ENCODE results near the gene SSBP4. TPM values are rescaled to one million over a fixed set of nuclear protein-coding genes. Genes with fewer than 3 reads are reported as not detected.

Gene SSBP4
- total and polyA plus RNA-seq, 9 of the 15 experiments (the other 6 are each of a cell fraction or from before 2014, with no cell fraction given) = 1.1 to 189 (median 39.0) TPM

GRCh38 chr19:18417250-18418028 lies 1.8 kb upstream of the SSBP4 start (continued):
- peak; percentile 74 for TF ChIP-seq THAP12 (CRISPR knock-in tag; IDR thresholded peaks at IDR 0.05)
- TF ChIP-seq TFE3 (CRISPR knock-in tag; IDR thresholded peaks at IDR 0.05) = no peak
- TF ChIP-seq MBD2 (IDR thresholded peaks at IDR 0.05; ENCODE audit: borderline replicate concordance, low read depth) = peak; percentile 33; the same call in 1 of the 2 replicates
- 0 out of 2 replicates have a peak, but pooled peaks have one; percentile 57 for TF ChIP-seq ZNF212 (CRISPR knock-in tag; IDR thresholded peaks at IDR 0.05)
- TF ChIP-seq KLF16 (IDR thresholded peaks at IDR 0.05) = no peak
- no peak for TF ChIP-seq PML (IDR thresholded peaks at IDR 0.05; ENCODE audit: low read length)
- TF ChIP-seq ZNF263 (CRISPR knock-in tag; IDR thresholded peaks at IDR 0.05; ENCODE audit: borderline replicate concordance) = no peak
- peak; percentile 84 for TF ChIP-seq GABPB1 (CRISPR knock-in tag; IDR thresholded peaks at IDR 0.05)
- TF ChIP-seq KDM4B (IDR thresholded peaks at IDR 0.05; ENCODE audit: borderline replicate concordance in 2 of 2, low read depth in 1 of 2) = peak in 1 of 2 experiments; percentile 92; a peak in 2 of 4 replicates
- TF ChIP-seq THRA (IDR thresholded peaks at IDR 0.05) = no peak
- no peak for TF ChIP-seq OTX1 (CRISPR knock-in tag; IDR thresholded peaks at IDR 0.05)
- no peak for TF ChIP-seq TAL1 (IDR thresholded peaks at IDR 0.05)
- TF ChIP-seq ZNF324 (CRISPR knock-in tag; IDR thresholded peaks at IDR 0.05) = no peak
- TF ChIP-seq CSDE1 (IDR thresholded peaks at IDR 0.05) = no peak
- peak; percentile 55; the same call in 1 of the 2 replicates for TF ChIP-seq DMBX1 (CRISPR knock-in tag; IDR thresholded peaks at IDR 0.05; ENCODE audit: borderline replicate concordance)
- TF ChIP-seq ZNF124 (CRISPR knock-in tag; IDR thresholded peaks at IDR 0.05) = no peak
- TF ChIP-seq MYC (IDR thresholded peaks at IDR 0.05; ENCODE audit: low read depth, low read length) = peak; percentile 18; the same call in 1 of the 2 replicates
- TF ChIP-seq MYC (CRISPR knock-in tag; IDR thresholded peaks at IDR 0.05; ENCODE audit: borderline replicate concordance, low read depth) = no peak; the same call in 1 of the 2 replicates
- TF ChIP-seq DDX20 (tag; IDR thresholded peaks at IDR 0.05; ENCODE audit: low read depth) = no peak
- no peak for TF ChIP-seq ASH1L (IDR thresholded peaks at IDR 0.05; ENCODE audit: borderline replicate concordance, low read depth, partially characterized antibody)
- no peak for TF ChIP-seq HDAC3 (IDR thresholded peaks at IDR 0.05; ENCODE audit: borderline replicate concordance, partially characterized antibody)
- TF ChIP-seq MCM5 (IDR thresholded peaks at IDR 0.05; ENCODE audit: low read depth) = no peak
- TF ChIP-seq ZNF408 (CRISPR knock-in tag; IDR thresholded peaks at IDR 0.05; ENCODE audit: low read depth) = no peak
- no peak for TF ChIP-seq SNIP1 (IDR thresholded peaks at IDR 0.05; ENCODE audit: low read depth)
- no peak for TF ChIP-seq FOXP1 (CRISPR knock-in tag; IDR thresholded peaks at IDR 0.05)

Measured in K562 (cell line).